Stimulated activated CD4-positive, alpha-beta T cell treated with anti-CD3 and anti-CD28 coated beads, Interleukin-4, amount 100 ng/mL, for 4 hours (primary cell): ENCODE results near the gene PDZRN3.

Source experiments
- DNase-seq, 2 experiments: peaks; one replicate each; pipeline ENCODE4 v3.0.0-alpha.2; 2020

The PDZRN3 gene

DNA sequence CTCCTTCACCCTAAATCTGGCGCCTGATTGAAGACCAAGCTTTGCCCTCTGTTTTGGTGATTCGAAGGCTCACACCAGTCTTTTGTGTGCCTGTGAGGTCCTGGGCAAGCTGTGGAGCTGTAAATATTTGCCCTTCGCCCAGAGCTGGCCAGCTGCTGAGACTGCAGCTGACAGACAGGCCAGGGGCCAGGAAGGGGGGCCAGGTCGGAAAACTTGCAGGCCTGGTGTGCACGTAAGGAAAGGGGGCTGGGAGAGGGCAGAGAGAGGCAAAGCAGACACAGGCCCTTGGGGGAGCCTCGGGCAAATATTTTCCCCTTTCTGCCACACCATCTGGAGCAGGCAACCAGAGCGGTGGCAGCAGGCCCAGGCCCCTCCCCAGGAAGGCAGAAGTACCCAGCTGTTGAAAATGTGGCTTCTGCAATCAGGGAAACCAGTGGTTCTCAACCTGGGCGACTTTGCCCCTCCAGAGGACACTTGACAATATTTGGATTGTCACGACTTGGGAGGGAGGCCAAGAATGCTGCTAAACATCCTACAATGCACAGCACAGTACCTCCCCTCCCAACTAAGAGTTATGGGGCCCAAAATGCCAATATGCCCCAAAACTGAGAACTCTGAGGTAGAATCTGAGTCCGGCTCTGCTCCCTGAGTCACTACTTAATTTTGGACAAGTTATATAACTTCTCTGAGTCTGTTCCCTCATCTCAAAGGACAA lies 2.5 kb downstream of the PDZRN3 start:
- DNase-seq = no peak

DNA sequence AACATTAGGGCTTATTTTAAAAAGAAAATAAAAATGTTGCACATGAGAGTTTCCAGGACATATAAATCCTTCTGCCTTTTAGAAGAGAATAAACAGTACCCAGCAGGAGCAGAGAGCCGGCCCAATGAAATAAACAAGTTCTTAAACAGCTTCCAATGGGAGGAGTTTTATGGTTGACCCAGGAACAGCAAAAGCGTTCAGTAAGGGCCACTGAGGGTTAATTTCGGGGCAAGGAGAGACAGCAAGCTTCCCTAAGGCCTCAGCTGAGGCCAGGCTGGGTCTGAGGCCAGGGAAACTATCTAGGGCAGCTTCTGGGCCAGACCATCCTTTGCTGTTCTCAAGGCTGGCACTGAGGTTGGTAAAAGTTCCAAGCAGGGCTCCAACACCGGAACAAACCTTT lies 3.4 kb downstream of the PDZRN3 start:
- no peak for DNase-seq

DNA sequence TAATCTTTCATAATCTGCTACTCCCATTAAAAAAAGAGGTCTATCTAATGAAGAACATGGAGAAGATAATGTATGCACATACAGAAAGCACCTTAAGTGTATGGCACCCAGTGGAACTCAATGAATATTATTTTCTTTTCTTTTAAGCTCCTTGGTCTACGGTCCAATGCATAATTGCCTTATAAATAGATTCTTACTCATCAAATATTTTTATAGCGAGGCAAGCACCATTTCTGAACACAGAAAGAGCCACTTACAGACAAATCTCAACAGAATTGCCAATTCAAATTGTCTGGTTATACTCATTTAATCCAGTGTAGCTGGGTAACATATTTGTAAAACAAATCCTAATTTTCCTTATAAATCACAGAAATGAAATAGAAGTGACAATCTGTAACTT lies 6.3 kb downstream of the PDZRN3 start:
- no peak for DNase-seq

DNA sequence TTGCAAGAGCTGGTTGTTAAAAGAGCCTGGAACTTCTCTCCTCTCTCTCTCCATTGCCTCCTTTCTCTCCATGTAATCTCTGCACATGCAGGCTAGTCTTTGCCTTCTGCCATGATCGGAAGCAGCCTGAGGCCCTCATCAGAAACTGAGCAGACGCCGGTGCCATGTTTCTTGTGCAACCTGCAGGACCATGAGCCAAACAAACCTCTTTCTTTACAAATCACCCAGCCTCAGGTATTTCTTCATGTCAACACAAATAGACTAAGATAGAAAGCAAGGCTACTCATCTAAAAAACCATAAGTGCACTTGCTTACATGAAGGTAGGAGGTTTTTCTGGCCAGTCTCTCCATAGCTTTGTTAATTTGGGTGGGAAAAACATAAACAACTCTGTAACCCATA lies 8.7 kb downstream of the PDZRN3 start:
- no peak for DNase-seq

DNA sequence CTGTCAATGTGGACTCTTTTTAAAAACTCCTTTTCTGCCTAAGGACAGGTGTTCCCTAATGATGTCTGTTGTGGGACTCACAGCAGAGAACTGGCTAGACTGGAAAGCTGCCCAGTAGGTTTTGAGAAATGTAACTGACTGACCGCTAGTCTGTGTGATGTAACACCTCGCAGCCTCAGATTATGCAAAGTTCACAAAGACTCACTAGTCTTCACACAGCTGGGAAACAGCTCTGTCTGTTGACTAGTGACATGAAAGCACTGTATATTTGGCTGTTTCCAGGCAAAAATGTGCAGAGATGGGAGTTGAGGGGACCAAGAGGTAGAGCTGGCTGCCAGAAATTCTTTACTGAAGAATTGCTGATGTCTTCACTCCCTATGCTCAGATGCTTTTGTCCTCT lies 10.3 kb downstream of the PDZRN3 start:
- DNase-seq = no peak

DNA sequence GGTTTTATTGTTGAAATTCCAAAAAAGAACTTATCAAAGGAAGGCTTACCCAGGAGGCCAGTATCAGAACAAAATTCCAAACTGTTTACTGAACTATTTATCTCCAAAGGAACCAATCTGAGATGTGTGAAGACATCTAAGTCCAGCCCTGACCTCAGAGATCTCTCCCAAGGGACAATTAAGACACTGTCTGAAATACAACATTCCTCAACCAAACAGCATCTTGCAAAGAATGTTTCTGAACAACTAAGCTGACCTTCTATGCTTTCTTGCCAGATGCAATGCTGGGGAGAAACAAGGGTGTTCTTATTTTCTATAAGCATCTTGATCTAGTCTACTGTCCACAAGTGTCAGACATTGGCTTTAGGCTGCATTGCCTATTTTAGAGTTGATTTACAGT lies 13.6 kb downstream of the PDZRN3 start:
- DNase-seq = no peak

DNA sequence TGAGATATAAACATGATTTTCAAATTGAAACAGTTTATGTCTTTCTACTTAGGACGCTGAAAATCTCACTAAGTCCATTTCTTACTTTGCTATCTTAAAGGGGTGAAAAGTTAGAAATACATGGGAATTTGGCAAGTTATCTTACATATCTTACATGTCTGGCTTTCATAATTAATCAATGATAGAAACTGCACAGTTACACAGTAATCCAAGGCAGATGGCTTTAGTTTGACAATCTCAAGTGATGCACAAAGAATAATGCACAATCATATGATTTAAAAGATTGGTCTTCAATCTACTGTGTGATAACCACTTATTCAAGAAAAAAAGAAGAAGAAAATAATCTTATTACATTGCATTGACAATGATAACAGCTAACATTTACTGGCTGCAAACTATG lies 14.2 kb downstream of the PDZRN3 start:
- no peak for DNase-seq

DNA sequence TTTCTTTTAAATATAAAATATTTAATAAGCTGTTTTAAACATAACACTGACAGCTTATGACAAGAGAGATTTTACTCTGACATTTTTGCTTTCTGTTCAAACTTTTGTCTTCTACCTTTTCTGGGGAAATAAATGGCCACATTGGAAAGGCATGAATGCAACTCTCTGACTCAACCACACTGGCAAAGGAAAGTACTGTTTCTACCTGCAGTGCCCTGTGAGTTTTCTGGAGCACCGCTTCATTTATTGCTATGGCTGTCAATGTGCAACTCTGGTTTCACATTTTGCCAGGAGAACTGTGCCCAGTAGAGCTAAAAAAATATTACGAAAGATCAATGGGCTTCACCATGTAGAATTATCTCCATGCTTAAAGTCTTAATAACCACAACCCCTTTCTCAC lies 15.1 kb downstream of the PDZRN3 start:
- no peak for DNase-seq

DNA sequence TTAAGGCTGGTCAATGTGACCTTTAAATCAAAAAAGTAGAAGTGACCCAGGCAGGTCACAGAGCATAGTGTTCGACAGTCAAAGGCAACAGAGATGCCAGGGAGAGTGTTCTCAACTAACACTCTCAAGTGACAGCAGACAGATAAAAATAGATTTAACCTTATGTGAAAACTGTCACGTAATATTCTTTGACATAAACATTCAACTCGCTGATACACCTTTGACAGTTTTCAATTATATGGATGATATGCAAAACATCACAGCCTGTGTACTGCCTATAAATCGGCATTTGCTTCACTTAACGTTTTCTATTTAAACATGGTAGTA lies 15.5 kb downstream of the PDZRN3 start:
- no peak for DNase-seq

DNA sequence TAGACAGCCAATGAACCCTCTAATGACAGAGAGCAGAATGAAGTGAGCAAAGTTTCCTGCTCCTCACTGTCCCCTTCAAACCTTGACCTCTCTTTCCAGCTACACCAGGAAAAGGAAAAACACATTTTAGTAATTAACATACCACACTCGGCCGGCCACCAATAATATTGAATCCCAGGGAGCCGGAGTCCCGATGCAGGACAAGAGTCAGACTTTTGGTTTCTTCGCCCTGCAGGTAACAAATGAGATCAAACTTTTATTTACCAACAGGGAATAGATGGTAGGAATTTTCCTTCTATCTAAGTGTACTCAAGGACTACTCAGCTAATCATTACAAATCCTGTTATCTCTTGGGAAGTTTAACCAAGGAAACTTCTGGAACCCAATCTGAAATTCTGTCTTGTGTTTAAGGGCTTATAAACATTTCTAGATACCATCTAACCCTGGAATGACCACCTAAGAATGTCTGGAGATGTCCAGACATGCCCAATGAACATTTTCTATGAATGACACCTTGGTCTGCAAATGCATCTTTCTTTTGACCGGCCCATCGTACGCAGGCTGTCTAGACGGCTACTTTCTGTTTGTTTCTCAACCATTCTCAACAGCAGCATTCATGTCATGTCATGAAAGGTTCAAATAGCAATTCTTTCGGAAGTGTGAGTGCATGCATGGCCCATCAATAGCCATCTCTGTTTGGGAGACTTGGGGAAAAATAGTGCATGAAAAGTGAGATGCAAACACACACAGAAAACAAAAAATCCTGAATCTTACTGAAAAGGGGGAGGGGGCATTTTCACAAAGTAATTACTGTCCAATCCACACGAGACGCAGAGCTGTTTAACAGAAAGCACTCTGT lies 16.1 kb downstream of the PDZRN3 start:
- DNase-seq = no peak

DNA sequence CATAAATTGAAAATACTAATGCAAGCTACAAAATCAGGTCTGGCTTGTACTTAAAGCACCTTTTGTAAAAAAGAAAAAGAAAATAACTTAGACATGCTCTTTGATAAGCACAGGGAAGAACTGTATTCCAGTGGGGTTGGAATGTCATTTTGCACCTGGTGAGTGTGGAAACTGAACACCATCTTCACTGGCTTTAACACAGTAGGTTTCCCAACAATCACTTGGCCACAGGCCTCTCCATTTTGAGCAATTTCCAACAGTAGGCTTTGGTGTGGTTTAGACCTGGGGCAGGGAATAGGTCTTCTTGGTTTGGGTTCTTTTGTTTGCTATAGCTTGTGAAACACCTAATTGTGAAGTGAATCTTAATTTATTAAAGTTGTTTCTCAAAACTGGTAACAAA lies 18.9 kb downstream of the PDZRN3 start:
- no peak for DNase-seq

DNA sequence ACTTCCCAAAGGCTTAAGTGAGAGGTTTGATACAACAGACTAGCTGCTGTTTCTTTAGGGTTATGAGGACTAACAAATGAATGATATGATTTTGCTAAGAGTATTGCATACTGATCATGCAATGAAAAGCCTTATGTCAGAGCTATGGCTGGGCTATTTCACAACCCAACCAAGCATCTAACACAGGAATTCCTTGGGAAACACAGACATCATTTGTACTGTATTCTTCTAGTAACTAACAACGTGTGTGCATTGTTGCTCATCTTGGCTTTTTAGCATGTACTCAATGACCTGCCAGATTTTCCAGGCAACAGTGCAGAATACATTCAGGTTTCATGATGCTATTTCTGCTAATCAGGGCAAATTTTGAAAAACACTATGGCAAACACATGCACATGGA lies 19.3 kb downstream of the PDZRN3 start:
- no peak for DNase-seq

DNA sequence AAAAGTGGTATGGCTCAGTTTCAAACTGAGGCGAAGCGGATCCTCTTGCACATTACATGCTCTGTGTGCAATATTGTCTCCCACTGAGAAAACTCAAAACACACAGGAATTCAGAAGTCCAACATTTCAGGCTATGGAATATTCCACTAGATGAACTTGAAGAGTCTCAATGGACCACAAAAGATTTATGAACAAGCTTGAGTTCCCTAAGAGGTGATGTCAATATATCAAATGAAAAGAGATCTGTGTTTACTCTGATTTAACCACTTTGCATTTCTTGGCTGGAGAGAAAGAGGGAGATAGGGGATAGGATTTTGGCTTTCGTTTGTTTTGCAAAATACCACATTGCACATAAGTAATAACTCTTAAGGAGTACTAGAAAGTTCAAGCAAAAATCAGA lies 20.3 kb downstream of the PDZRN3 start:
- no peak for DNase-seq

DNA sequence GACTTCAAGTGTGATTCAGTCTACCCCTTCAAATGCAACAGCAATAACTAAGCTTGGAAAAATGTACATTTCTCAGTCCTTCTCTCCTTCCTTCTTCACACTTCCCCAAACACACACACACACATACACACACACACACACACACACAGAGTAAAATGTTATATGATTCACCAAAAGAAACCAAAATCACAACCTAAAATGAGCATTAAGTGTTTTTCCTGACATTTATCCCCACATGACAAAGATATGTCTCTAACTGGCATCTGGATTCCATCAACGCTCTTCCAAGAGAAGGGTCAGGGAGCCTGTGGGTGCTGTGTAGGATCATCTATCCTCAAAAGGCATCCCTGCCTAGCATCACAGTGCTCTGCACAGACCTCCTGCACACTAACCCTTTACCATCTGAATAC lies 21.0 kb downstream of the PDZRN3 start:
- DNase-seq = no peak

DNA sequence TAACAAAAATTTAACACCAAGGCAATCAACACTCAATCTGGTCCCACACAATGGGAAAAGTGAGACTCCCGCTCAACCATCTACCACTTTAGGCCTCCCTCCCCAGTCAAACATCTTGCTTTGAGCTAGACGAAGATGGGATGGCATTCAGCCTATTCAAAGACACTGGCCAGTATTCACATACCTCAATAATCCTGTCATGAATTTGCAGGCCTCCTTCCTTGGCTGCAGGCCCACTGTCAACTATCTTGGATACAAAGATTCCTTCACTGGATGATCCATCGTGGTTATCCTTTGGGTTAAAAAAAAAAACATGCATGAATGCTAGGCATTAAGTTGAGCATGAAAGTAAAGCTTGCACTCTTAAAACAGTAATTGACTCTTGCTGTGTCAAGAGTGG lies 22.6 kb downstream of the PDZRN3 start:
- no peak for DNase-seq

DNA sequence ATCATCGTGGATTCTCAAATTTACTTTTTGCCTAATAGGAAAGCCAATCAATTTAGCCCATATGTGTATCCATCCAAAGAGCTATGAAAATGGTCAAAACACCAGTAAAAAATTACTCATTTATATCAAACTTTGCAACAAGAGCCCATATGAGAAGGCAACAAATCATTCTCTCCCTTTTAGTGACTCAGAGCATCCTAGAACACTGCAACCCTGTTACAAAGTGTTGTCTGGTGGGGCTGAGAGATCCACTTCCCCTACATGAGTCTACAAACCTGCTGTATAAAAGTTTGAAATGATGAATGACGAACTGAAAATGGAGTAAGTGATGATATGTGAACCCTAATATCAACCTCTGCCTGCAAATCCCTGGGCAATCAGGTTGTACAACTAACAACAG lies 23.3 kb downstream of the PDZRN3 start:
- no peak for DNase-seq

DNA sequence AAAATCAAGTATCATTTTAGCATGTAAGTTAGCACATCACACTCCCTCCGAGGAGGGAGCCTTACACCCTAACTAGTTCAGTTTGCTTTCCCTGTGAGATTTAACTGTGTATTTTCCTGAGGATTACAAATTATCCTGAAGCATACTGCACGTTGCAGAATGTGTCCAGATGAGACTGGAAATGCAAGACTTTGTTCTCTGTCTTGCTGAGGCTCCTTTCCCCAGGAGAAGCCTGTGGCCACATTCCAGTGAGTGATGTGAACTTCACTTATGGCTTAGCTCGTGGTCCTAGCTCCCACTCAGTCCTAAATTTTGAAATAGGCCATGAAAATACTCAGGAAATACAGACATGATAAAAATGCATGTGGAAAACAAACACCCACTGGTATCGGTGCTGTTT lies 23.7 kb downstream of the PDZRN3 start:
- no peak for DNase-seq

DNA sequence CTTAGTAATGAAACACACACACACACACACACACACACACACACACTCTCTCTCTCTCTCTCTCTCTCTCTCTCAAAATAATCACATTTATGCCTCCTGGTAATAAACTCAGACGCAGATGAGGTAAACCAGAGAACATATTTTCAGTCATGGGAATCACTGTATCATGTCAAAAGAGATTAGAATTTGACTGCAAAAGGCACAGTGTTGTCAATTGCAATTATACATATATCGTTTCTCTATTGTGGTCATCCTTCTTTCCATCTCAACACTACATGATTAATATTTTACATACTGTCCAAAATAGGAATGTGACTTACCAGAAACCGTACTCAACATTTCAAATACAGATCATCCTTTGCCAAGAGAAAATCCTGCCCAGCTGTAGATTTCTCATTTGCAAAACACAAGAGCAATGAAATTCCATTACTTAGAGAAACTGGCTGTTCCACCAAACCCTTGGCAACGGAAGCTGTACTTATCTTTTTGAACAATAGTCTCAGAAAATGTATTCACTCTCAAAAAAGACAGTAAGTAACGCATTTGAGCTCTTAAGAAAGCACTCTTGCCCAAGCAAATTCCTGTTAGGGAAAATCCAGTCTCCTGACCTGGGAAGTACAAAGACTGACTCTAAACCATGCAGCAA lies 24.3 kb downstream of the PDZRN3 start:
- no peak for DNase-seq

DNA sequence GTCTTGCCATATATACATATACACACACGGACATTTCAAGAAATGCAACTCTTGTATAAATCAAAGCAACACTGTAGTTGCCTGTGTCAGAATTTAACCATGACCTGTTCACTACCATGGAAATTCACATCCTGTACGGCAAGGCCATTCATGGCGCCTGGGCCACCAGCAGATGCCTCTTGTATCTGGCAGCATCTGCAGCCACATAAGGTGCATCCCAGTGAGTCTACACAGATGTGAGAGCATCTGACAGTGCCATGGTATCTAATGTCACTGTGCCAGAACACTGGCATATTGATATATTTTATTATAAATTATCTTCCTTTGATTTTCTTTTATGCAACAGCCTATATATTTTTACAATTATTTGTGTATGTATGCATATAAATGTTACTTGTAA lies 25.1 kb downstream of the PDZRN3 start:
- no peak for DNase-seq

DNA sequence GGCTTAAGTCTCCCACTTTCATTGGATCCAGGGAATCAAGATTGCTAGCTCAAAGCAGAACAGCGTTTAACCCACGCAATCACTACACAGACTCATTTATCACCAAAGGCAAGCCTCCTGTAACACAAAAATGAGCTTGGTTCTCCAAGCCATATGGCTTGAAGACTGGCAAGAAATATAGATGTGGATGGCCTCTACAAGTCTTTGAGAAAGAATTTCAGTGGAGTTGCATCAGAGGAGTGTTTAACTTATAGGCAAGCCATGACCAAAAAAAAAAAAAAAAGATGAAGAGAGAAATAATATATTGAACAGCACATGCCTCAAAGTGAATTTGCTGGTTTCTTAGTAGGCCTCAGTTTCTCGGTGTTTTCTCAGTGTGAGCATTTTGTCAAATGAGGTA lies 27.3 kb downstream of the PDZRN3 start:
- DNase-seq = no peak

DNA sequence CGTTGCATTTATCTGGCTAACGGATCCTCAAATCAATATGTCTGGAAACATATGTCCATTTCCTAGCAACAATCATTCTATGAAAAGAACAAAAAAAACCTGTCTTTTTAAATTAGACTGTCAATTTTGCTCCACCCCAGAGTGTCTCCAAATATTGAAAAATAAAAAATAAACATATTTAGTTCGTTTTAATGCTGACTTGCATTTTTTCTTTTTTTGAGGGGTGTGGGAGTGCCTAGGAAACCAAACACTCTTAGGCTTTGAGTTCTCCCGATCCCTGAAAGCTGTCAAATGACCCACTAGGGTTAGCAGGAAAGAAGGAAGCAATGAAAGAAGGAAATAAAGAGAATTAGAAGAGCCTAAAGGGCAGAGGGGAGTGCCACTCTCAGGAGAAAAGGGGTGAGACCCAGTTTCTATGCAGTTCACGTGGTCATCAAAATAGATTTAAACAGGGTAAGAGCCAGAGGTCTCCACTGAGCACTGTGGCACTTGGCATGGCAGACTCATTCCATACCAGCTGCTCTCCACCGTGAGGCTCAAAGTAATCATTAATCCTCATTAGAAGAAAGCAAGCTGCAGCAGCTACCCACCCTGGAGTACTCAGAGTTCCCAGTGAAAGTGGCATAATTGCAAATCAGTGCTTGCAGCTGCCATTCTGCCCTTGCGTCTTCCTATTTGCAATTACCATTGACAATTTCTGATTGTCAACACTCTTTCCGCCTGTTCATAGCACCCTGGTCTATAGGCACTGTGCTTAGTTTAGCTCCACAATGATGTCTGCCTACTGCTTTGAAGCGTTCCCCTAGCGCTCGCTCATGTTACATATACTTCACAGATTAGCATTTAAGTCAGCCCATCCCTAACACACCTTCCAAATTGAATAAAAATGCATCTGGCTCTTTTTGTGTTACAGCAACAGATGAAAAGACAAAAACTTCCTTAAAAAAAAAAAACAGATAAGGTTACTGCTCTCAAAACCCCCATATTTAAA lies 32.3 kb downstream of the PDZRN3 start:
- no peak for DNase-seq

DNA sequence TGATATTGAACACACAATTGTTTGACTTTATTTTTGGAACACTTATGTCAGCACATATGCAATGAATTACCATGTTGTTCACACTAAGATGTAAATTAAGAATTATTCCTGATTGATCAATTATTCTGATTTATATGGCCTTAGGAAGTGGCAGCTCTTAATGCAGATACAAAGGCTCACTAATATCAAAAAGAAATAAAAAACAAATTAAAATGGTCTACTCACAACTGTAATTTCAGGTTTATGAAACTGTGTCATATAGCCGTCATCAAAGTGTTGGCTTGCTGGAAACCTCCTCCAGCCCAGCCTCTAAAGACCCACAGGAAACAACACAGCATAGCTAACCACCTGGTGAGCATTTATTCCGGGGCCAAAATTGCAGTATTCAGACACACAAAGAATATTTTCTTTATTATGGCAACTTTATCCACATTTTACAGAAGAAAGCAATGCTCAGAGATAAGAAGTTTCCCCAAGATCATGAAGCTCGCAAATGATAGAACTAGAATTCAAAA lies 33.4 kb downstream of the PDZRN3 start:
- no peak for DNase-seq

DNA sequence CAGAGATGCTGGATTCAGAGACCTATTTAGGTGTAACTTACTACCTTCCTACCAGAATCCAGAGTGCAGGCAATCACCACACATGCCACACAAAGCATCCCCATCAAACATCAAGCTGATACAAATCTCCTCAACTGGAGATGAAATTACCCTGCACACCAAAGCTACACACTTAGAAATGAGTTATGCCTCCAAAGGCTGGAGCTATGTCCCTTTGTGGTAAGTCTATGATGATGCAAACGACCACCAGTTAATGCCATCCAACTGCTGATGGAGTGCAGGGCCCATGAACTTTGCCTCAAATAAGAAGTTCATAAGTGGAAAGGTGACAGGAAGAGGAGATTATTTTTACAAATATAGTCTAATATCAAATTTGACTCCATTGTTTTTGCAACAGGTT lies 38.1 kb downstream of the PDZRN3 start:
- no peak for DNase-seq
